Mesendoderm (in vitro differentiated cells): ENCODE results near the gene KRT86.
"Not testable (repeated sequence)": the region's sequence is repeated elsewhere in the genome, so short reads cannot be mapped to it uniquely, and the experiment has no call there.

Source experiments
- DNase-seq: peaks from one replicate; pipeline ENCODE4 v3.0.0; 2013
- H2AK5ac ChIP-seq: 2 replicates; pipeline ENCODE4 v1.6.1; 2013; ENCODE audit warnings: low read length, inconsistent platforms
- H2BK120ac ChIP-seq: 2 replicates; pipeline ENCODE4 v1.6.1; 2013; ENCODE audit warnings: low read depth, mild to moderate bottlenecking, low read length, moderate library complexity, mixed read lengths
- H2BK15ac ChIP-seq: replicated peaks from 2 replicates; pipeline ENCODE4 v1.6.1; 2013; ENCODE audit warnings: low read depth, mild to moderate bottlenecking, moderate library complexity
- H2BK5ac ChIP-seq: 2 replicates; pipeline ENCODE4 v1.6.1; 2013; ENCODE audit warnings: low read length, inconsistent platforms
- H3K18ac ChIP-seq: 2 replicates; pipeline ENCODE4 v1.6.1; 2013; ENCODE audit warnings: mild to moderate bottlenecking, low read length, mixed read lengths
- H3K23ac ChIP-seq: one replicate; pipeline ENCODE4 v1.6.1; 2013; ENCODE audit warnings: low read length
- H3K27ac ChIP-seq: 2 replicates; pipeline ENCODE4 v1.5.1; 2013; ENCODE audit warnings: low read depth, mild to moderate bottlenecking, inconsistent platforms, low read length, moderate library complexity
- H3K27me3 ChIP-seq: 2 replicates; pipeline ENCODE4 v1.6.1; 2013; ENCODE audit warnings: low read length, control low read depth, mild to moderate bottlenecking, inconsistent platforms; ENCODE audit not compliant: insufficient read depth, poor library complexity
- H3K36me3 ChIP-seq: 2 replicates; pipeline ENCODE4 v1.6.1; 2013; ENCODE audit warnings: low read length, inconsistent platforms; ENCODE audit not compliant: control insufficient read depth, insufficient read depth
- H3K4ac ChIP-seq: one replicate; pipeline ENCODE4 v1.6.1; 2013; ENCODE audit warnings: low read depth, mild to moderate bottlenecking, low read length, moderate library complexity
- H3K4me1 ChIP-seq: 2 replicates; pipeline ENCODE4 v1.6.1; 2013; ENCODE audit warnings: low read depth, low read length, inconsistent platforms; ENCODE audit not compliant: control insufficient read depth
- H3K4me2 ChIP-seq: 2 replicates; pipeline ENCODE4 v1.6.1; 2013; ENCODE audit warnings: low read length
- H3K4me3 ChIP-seq: 2 replicates; pipeline ENCODE4 v1.5.1; 2013; ENCODE audit warnings: mild to moderate bottlenecking, low read length
- H3K56ac ChIP-seq: one replicate; pipeline ENCODE4 v1.6.1; 2013; ENCODE audit warnings: low read length
- H3K79me1 ChIP-seq: 2 replicates; pipeline ENCODE4 v1.6.1; 2013; ENCODE audit warnings: low read length, inconsistent platforms
- H3K79me2 ChIP-seq: 2 replicates; pipeline ENCODE4 v1.6.1; 2013; ENCODE audit warnings: mild to moderate bottlenecking, low read length; ENCODE audit not compliant: control insufficient read depth, insufficient read depth
- H3K9ac ChIP-seq: 2 replicates; pipeline ENCODE4 v1.6.1; 2013; ENCODE audit warnings: low read length, inconsistent platforms
- H4K5ac ChIP-seq: one replicate; pipeline ENCODE4 v1.6.1; 2013; ENCODE audit warnings: low read length
- H4K8ac ChIP-seq: one replicate; pipeline ENCODE4 v1.6.1; 2013; ENCODE audit warnings: low read depth, mild to moderate bottlenecking, control low read depth, low read length, moderate library complexity
- WGBS: extraction: QIAGEN DNeasy Blood & Tissue Kit; methylation state at CpG from one replicate; pipeline ENCODE4 v1.1.7; 2013; ENCODE audit warnings: low lambda C conversion rate, missing lambda C conversion rate; ENCODE audit not compliant: insufficient coverage; ENCODE audit errors: extremely low coverage; 5-methylcytosine and 5-hydroxymethylcytosine counted together

Gene KRT86

DNA sequence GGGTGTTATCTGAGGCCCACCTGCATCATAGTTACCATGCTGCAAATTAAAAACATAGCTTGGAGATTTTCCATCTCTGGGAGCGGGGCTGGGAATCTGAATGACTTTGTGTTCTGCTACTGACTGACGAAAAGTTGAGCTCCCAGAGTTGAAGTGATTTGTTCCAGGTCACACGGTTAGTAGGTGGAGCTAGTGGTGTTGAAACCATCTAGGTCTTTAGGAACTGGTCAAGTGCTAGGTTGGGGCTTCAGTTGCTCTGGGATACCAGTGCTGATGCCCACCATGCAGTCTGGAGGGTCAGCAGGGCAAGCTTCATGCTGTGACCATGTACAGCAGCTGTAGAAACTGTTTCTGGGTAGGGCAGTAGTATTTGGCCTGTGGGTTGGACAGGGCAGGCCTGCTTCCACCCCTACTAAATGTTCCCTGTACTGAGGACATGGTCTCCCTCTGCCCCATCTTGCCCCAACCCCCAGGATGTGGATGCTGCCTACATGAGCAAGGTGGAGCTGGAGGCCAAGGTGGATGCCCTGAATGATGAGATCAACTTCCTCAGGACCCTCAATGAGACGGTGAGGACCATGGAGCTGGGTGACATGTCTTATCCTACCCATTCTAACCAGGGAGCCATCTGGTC, 36.1 kb upstream of the KRT86 start:
- Histone ChIP-seq H2BK120ac (no peak overlapping the region), H3K27ac (no peak overlapping the region), H3K4me1 (no peaks in the 10 kb centered on the region), H3K4me3 (no peak overlapping the region), H3K18ac (no peak overlapping the region), H3K79me1 (no peaks in the 10 kb centered on the region), H2BK15ac (no peak overlapping the region), H3K36me3 (no peaks in the 10 kb centered on the region), H3K27me3 (no peaks in the 10 kb centered on the region), H3K4me2 (no peak overlapping the region), H3K79me2 (no peaks in the 10 kb centered on the region), H2BK5ac (no peak overlapping the region), H3K4ac (no peak overlapping the region), H2AK5ac (no peak overlapping the region), H3K56ac (no peak overlapping the region), H4K5ac (no peak overlapping the region), H3K23ac (no peak overlapping the region), H4K8ac (no peak overlapping the region), H3K9ac (no peak overlapping the region)
- no peak for DNase-seq
- no CpG with 5 or more reads among the region's 4 CpGs for WGBS

DNA sequence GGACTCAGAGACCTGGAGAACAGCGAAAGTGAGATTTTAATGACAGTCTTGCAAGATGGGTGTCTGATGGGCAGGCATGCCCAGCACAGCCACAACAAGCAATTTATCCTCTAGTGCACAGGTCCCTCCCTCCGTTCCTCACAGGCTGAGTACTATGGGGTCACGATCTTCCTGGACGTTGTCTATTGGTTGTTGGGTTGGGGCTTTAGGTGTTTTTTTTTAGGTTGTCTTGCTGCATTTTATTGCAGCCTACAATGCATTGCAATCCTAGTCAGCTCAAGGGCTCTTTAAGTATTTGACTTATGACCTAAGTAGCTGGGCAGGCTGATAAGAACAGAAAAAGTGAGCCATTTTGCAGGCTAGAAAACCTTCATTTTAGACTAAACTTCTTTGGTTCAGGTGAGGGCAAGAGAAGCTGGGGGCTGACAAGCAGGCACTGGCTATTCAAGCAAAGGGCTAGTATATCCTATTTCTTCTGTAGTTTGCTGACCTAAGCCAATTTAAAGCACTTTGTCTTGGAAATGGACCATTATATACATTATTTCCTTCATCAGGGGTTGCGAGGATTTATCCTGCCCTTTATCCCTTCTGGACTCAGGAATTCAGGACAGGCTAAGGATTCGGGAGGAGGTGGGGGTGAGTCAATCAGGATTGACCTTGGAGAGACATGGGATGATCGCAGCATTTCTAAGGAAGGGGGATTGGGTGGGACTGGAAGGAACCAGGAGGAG, 35.4 kb upstream of the KRT86 start:
- no peak overlapping the region for H3K23ac ChIP-seq
- no CpG with 5 or more reads among the region's 7 CpGs for WGBS
- no peak overlapping the region for H3K4ac ChIP-seq
- no peak overlapping the region for H2AK5ac ChIP-seq
- H3K56ac ChIP-seq, result no peak overlapping the region
- no peak overlapping the region for H3K18ac ChIP-seq
- no peaks in the 10 kb centered on the region for H3K4me1 ChIP-seq
- no peak overlapping the region for H2BK120ac ChIP-seq
- no peak for DNase-seq
- H3K4me2 ChIP-seq, result no peak overlapping the region
- H3K4me3 ChIP-seq, result no peak overlapping the region
- no peaks in the 10 kb centered on the region for H3K79me1 ChIP-seq
- H2BK5ac ChIP-seq, result no peak overlapping the region
- no peaks in the 10 kb centered on the region for H3K79me2 ChIP-seq
- H4K8ac ChIP-seq, result no peak overlapping the region
- no peak overlapping the region for H4K5ac ChIP-seq
- no peaks in the 10 kb centered on the region for H3K27me3 ChIP-seq
- H2BK15ac ChIP-seq, result no peak overlapping the region
- no peak overlapping the region for H3K27ac ChIP-seq
- H3K9ac ChIP-seq, result no peak overlapping the region
- no peaks in the 10 kb centered on the region for H3K36me3 ChIP-seq

DNA sequence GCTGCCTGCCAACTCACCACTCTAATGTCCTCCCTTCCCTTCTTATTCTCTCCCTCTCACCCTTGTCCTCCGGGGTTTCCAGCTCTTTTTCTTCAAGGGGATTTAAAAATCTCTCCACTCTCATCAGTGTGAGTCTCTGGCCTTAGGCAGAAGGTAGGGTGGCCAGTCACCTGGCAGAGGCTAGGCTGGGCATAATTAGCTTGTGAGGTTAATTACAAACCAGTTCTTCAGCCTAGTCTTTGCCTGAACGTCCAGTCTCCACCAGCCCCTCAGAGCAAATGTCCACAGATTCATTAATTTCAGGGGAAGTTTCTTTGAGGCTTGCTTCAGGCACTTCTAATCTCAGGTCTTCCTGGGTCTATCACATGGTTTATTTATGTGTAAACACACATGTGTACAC, 34.7 kb upstream of the KRT86 start:
- Histone ChIP-seq H3K4me3 (no peak overlapping the region), H2AK5ac (no peak overlapping the region), H3K79me2 (no peaks in the 10 kb centered on the region), H2BK120ac (no peak overlapping the region), H4K8ac (no peak overlapping the region), H4K5ac (no peak overlapping the region), H3K27ac (no peak overlapping the region), H3K9ac (no peak overlapping the region), H3K4me1 (no peaks in the 10 kb centered on the region), H3K79me1 (no peaks in the 10 kb centered on the region), H3K18ac (no peak overlapping the region), H3K27me3 (no peaks in the 10 kb centered on the region), H3K56ac (no peak overlapping the region), H3K4me2 (no peak overlapping the region), H2BK15ac (no peak overlapping the region), H3K36me3 (no peaks in the 10 kb centered on the region), H2BK5ac (no peak overlapping the region), H3K4ac (no peak overlapping the region), H3K23ac (no peak overlapping the region)
- DNase-seq, result no peak
- no CpG with 5 or more reads among the region's 2 CpGs for WGBS

DNA sequence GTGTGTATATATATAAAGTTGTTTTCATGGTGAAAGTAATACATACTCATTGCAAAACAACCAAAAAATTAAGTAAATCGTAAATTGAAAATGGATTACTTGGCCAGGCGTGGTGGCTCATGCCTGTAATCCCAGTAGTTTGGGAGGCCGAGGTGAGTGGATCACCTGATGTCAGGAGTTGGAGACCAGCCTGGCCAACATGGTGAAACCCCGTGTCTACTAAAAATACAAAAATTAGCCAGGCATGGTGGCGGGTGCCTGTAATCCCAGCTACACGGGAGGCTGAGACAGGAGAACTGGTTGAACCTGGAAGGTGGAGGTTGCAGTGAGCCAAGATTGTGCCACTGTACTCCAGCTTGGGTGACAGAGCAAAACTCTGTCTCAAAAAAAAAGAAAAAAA, 34.2 kb upstream of the KRT86 start:
- H3K4me2 ChIP-seq, H3K27me3 ChIP-seq: not testable (repeated sequence)

DNA sequence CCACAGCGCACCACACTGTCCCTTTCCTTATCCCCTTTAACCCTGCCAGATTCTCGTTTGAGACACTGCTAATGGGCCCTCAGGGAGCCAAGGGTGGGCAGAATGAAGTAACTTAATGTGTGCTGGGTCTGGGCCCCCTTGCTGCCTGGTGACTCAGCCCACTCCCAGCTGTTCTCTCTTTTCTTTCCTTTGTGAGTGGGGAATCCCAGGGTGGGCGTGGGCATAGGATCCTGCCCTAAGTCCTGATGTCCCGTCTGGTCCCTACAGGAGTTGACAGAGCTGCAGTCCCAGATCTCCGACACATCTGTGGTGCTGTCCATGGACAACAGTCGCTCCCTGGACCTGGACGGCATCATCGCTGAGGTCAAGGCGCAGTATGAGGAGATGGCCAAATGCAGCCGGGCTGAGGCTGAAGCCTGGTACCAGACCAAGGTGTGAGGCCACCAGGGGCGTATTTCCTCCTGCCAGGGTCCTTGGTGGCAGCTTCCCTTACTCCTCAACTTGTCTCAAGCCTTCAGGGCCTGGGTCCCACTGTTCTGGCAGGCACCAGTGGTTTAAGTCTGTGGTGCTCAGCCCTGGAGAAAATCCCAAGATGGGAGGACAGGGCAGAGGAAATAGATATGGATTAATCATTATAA, 33.1 kb upstream of the KRT86 start:
- no peaks in the 10 kb centered on the region for H3K79me2 ChIP-seq
- H2BK15ac ChIP-seq, result no peak overlapping the region
- H3K4me3 ChIP-seq, result no peak overlapping the region
- H2AK5ac ChIP-seq, result no peak overlapping the region
- no peak overlapping the region for H3K4me2 ChIP-seq
- no peak for DNase-seq
- no peak overlapping the region for H3K56ac ChIP-seq
- H3K36me3 ChIP-seq, result no peaks in the 10 kb centered on the region
- no peak overlapping the region for H2BK120ac ChIP-seq
- WGBS, result no CpG with 5 or more reads among the region's 11 CpGs
- H3K4ac ChIP-seq, result no peak overlapping the region
- H3K23ac ChIP-seq, result no peak overlapping the region
- no peak overlapping the region for H3K27ac ChIP-seq
- no peaks in the 10 kb centered on the region for H3K27me3 ChIP-seq
- no peaks in the 10 kb centered on the region for H3K4me1 ChIP-seq
- H4K5ac ChIP-seq, result no peak overlapping the region
- no peak overlapping the region for H3K18ac ChIP-seq
- H3K9ac ChIP-seq, result no peak overlapping the region
- H3K79me1 ChIP-seq, result no peaks in the 10 kb centered on the region
- no peak overlapping the region for H2BK5ac ChIP-seq
- no peak overlapping the region for H4K8ac ChIP-seq

More for the DNA sequence above, 34.2 kb upstream of the KRT86 start:
- H3K4me1 ChIP-seq, H3K36me3 ChIP-seq, H3K79me2 ChIP-seq, H3K4me3 ChIP-seq, H2AK5ac ChIP-seq, H3K79me1 ChIP-seq, H3K9ac ChIP-seq, DNase-seq, H3K27ac ChIP-seq, H2BK120ac ChIP-seq, H2BK15ac ChIP-seq, H2BK5ac ChIP-seq, H4K8ac ChIP-seq, H4K5ac ChIP-seq, H3K4ac ChIP-seq, H3K56ac ChIP-seq, H3K23ac ChIP-seq, H3K18ac ChIP-seq: not testable (repeated sequence)
- no CpG with 5 or more reads among the region's 6 CpGs for whole genome bisulfite sequencing
